GM23338 (cell line): ENCODE data around the gene STK38. TPM values are rescaled to one million over a fixed set of nuclear protein-coding genes. Genes with fewer than 3 reads are reported as not detected.

Experiments
- ATAC-seq: fragments of 200-7000 bp; cut with Tn5 transposase; 3 replicates; pipeline ENCODE4 v1.9.1; 2020
- DNase-seq: peaks from one replicate; pipeline ENCODE4 v3.0.0-alpha.2; 2015; ENCODE audit warnings: low spot score
- H2AFZ ChIP-seq: fragments of 200-600 bp; sonication (generic); 2 replicates; pipeline ENCODE4 v1.8.0; 2016; ENCODE audit warnings: antibody characterized with exemption, mild to moderate bottlenecking, moderate library complexity
- H3F3A ChIP-seq: fragments of 200-600 bp; sonication (generic); replicated peaks from 2 replicates; pipeline ENCODE4 v1.8.0; 2017; ENCODE audit warnings: antibody characterized with exemption, mixed run types, low read depth
- H3K27ac ChIP-seq: fragments of 200-600 bp; sonication (generic); 2 replicates; pipeline ENCODE4 v1.6.1; 2016; ENCODE audit warnings: low read depth
- H3K27me3 ChIP-seq: fragments of 200-600 bp; sonication (generic); 2 replicates; pipeline ENCODE4 v1.8.0; 2016; ENCODE audit warnings: mild to moderate bottlenecking, mixed run types, moderate library complexity; ENCODE audit not compliant: insufficient read depth
- H3K36me3 ChIP-seq: fragments of 200-600 bp; sonication (generic); 2 replicates; pipeline ENCODE4 v1.8.0; 2016; ENCODE audit warnings: mild to moderate bottlenecking; ENCODE audit not compliant: insufficient read depth
- H3K4me1 ChIP-seq: fragments of 200-600 bp; sonication (generic); 2 replicates; pipeline ENCODE4 v1.8.0; 2016; ENCODE audit warnings: mild to moderate bottlenecking, moderate library complexity; ENCODE audit not compliant: insufficient read depth
- H3K4me2 ChIP-seq: fragments of 200-600 bp; sonication (generic); 2 replicates; pipeline ENCODE4 v1.7.1; 2017; ENCODE audit warnings: mixed run types
- H3K4me3 ChIP-seq: fragments of 200-600 bp; sonication (generic); 2 replicates; pipeline ENCODE4 v1.6.1; 2016; ENCODE audit warnings: mixed run types
- H3K79me2 ChIP-seq: fragments of 200-600 bp; sonication (generic); replicated peaks from 2 replicates; pipeline ENCODE4 v1.8.0; 2017; ENCODE audit warnings: mild to moderate bottlenecking; ENCODE audit not compliant: insufficient read depth
- H3K9me2 ChIP-seq: fragments of 200-600 bp; sonication (generic); 2 replicates; pipeline ENCODE4 v1.8.0; 2017; ENCODE audit not compliant: insufficient read depth
- H4K20me1 ChIP-seq: fragments of 200-600 bp; sonication (generic); replicated peaks from 2 replicates; pipeline ENCODE4 v1.8.0; 2017; ENCODE audit warnings: mild to moderate bottlenecking; ENCODE audit not compliant: insufficient read depth
- H3K27ac Mint-ChIP-seq: 2 replicates; pipeline ENCODE4 v1.8.0; 2020; ENCODE audit warnings: inconsistent platforms, mild to moderate bottlenecking, moderate library complexity, mixed read lengths
- H3K27me3 Mint-ChIP-seq: 3 replicates; pipeline ENCODE4 v1.8.0; 2022; ENCODE audit warnings: low read depth, mild to moderate bottlenecking, moderate library complexity, mixed read lengths, inconsistent platforms; ENCODE audit not compliant: insufficient read depth, poor library complexity
- H3K36me3 Mint-ChIP-seq: 3 replicates; pipeline ENCODE4 v1.8.0; 2021; ENCODE audit warnings: low read depth, mild to moderate bottlenecking, inconsistent platforms, moderate library complexity, mixed read lengths
- H3K4me1 Mint-ChIP-seq: 3 replicates; pipeline ENCODE4 v1.8.0; 2020; ENCODE audit warnings: mild to moderate bottlenecking, inconsistent platforms, mixed read lengths
- H3K4me3 Mint-ChIP-seq: 3 replicates; pipeline ENCODE4 v1.8.0; 2021; ENCODE audit warnings: moderate library complexity, mild to moderate bottlenecking, inconsistent platforms, mixed read lengths
- H3K9me3 Mint-ChIP-seq: 3 replicates; pipeline ENCODE4 v1.8.0; 2020; ENCODE audit warnings: moderate library complexity, mild to moderate bottlenecking, inconsistent platforms, mixed read lengths
- CREB1 ChIP-seq: fragments of 250-450 bp; sonication (Bioruptor Pico); IDR thresholded peaks from 2 replicates; pipeline ENCODE4 v1.5.0; 2020; ENCODE audit warnings: low read depth, mild to moderate bottlenecking, moderate library complexity
- EZH2phosphoT487 ChIP-seq: fragments of 200-600 bp; sonication (generic); IDR thresholded peaks from one replicate; pipeline ENCODE4 v1.8.1; 2018; ENCODE audit warnings: antibody characterized with exemption; ENCODE audit not compliant: unreplicated experiment
- POLR2AphosphoS5 ChIP-seq: IDR thresholded peaks from 2 replicates; pipeline ENCODE4 v1.6.1; 2016; ENCODE audit warnings: antibody characterized with exemption, low read depth
- STAT1 ChIP-seq: IDR thresholded peaks from one replicate; pipeline ENCODE4 v1.6.1; 2016; ENCODE audit warnings: antibody characterized with exemption; ENCODE audit not compliant: unreplicated experiment
- ZNF114 ChIP-seq: fragments of 250-450 bp; sonication (Bioruptor Pico); IDR thresholded peaks from 2 replicates; pipeline ENCODE4 v1.5.0; 2020; ENCODE audit warnings: mild to moderate bottlenecking, moderate library complexity
- ZNF331 ChIP-seq: fragments of 250-450 bp; sonication (Bioruptor Pico); IDR thresholded peaks from 2 replicates; pipeline ENCODE4 v1.5.0; 2020; ENCODE audit warnings: low read depth, mild to moderate bottlenecking, moderate library complexity
- polyA plus RNA-seq: library from polyadenylated mRNA; unstranded; fragments of >200 nt; fragmentation: Nextera tagmentation; extraction: Ambion mirVana; gene quantifications from 2 replicates; pipeline ENCODE4 v1.2.1, GENCODE V29; 2016
- total RNA-seq: library from RNA; depleted of rRNA; stranded (reverse); fragments of >200 nt; shearing (Covaris generic); gene quantifications from 2 replicates; pipeline ENCODE4 v1.2.3, GENCODE V29; 2014
- TF ChIP-seq, protein P1 (sequence below): IDR thresholded peaks from 2 replicates; pipeline ENCODE4 v1.6.1; 2016; ENCODE audit warnings: antibody characterized with exemption
- TF ChIP-seq, protein P2 (sequence below): IDR thresholded peaks from one replicate; pipeline ENCODE4 v1.6.1; 2018; ENCODE audit warnings: antibody characterized with exemption; ENCODE audit not compliant: unreplicated experiment
- TF ChIP-seq, protein P3 (sequence below), 2 experiments: fragments of 200-600 bp in 1 of 2; sonication (generic) in 1 of 2; conservative IDR thresholded peaks; 2 replicates each; pipeline versions ENCODE4 v1.5.1 to v1.6.1; 2016 to 2017; ENCODE audit warnings: antibody characterized with exemption in 2 of 2, low read depth in 2 of 2, mild to moderate bottlenecking in 2 of 2, moderate library complexity in 1 of 2

STK38 gene
- total and polyA plus RNA-seq, 2 experiments from 2014 or later = 10.8 to 17.4 TPM

DNA sequence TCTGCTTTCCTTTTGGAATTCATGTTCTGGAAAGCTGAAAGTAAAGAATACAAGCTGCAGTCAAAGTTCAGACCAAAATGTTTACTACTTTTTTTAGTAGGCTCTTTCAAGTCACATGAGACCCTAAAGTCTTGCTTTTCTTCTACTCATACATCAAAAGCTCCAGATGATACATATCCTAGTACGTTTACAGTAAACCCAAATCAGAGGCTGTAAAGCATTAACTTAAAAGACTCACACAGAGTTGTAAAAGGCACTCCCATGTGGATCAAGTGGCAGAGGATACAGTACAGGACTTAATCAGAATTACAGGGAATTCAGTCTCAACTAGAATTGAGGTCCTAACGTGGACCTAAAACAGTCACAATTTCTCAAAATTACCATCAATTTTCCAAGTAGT, 40.7 kb downstream of the STK38 start (continued):
- TF ChIP-seq, protein P1, sequence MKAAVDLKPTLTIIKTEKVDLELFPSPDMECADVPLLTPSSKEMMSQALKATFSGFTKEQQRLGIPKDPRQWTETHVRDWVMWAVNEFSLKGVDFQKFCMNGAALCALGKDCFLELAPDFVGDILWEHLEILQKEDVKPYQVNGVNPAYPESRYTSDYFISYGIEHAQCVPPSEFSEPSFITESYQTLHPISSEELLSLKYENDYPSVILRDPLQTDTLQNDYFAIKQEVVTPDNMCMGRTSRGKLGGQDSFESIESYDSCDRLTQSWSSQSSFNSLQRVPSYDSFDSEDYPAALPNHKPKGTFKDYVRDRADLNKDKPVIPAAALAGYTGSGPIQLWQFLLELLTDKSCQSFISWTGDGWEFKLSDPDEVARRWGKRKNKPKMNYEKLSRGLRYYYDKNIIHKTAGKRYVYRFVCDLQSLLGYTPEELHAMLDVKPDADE = no peak
- TF ChIP-seq, protein P2, sequence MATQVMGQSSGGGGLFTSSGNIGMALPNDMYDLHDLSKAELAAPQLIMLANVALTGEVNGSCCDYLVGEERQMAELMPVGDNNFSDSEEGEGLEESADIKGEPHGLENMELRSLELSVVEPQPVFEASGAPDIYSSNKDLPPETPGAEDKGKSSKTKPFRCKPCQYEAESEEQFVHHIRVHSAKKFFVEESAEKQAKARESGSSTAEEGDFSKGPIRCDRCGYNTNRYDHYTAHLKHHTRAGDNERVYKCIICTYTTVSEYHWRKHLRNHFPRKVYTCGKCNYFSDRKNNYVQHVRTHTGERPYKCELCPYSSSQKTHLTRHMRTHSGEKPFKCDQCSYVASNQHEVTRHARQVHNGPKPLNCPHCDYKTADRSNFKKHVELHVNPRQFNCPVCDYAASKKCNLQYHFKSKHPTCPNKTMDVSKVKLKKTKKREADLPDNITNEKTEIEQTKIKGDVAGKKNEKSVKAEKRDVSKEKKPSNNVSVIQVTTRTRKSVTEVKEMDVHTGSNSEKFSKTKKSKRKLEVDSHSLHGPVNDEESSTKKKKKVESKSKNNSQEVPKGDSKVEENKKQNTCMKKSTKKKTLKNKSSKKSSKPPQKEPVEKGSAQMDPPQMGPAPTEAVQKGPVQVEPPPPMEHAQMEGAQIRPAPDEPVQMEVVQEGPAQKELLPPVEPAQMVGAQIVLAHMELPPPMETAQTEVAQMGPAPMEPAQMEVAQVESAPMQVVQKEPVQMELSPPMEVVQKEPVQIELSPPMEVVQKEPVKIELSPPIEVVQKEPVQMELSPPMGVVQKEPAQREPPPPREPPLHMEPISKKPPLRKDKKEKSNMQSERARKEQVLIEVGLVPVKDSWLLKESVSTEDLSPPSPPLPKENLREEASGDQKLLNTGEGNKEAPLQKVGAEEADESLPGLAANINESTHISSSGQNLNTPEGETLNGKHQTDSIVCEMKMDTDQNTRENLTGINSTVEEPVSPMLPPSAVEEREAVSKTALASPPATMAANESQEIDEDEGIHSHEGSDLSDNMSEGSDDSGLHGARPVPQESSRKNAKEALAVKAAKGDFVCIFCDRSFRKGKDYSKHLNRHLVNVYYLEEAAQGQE = no peak
- TF ChIP-seq ZNF331 (CRISPR knock-in tag) (no peak), EZH2phosphoT487 (no peak), CREB1 (no peak), STAT1 (no peak), ZNF114 (CRISPR knock-in tag) (no peak), POLR2AphosphoS5 (no peak)
- TF ChIP-seq, protein P3, sequence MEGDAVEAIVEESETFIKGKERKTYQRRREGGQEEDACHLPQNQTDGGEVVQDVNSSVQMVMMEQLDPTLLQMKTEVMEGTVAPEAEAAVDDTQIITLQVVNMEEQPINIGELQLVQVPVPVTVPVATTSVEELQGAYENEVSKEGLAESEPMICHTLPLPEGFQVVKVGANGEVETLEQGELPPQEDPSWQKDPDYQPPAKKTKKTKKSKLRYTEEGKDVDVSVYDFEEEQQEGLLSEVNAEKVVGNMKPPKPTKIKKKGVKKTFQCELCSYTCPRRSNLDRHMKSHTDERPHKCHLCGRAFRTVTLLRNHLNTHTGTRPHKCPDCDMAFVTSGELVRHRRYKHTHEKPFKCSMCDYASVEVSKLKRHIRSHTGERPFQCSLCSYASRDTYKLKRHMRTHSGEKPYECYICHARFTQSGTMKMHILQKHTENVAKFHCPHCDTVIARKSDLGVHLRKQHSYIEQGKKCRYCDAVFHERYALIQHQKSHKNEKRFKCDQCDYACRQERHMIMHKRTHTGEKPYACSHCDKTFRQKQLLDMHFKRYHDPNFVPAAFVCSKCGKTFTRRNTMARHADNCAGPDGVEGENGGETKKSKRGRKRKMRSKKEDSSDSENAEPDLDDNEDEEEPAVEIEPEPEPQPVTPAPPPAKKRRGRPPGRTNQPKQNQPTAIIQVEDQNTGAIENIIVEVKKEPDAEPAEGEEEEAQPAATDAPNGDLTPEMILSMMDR (conservative IDR thresholded peaks at IDR 0.05; ENCODE audit: low read depth in 2 of 2) = no peak

GRCh38 chr6:36505744-36506534, 41.3 kb downstream of the STK38 start:
- no peaks in the 10 kb centered on the region for H3F3A ChIP-seq
- no peak overlapping the region for H3K4me2 ChIP-seq
- Mint-ChIP-seq H3K4me3 (no peak overlapping the region), H3K36me3 (peaks cover 27% of the 10 kb centered on the region), H3K9me3 (peaks cover 8% of the 10 kb centered on the region; the same call in 1 of the 3 replicates), H3K27me3 (peaks cover 3% of the 10 kb centered on the region), H3K27ac (no peak overlapping the region), H3K4me1 (no peaks in the 10 kb centered on the region; the same call in 1 of the 3 replicates)
- no peak for TF ChIP-seq CREB1
- TF ChIP-seq STAT1 = no peak
- no peak for TF ChIP-seq EZH2phosphoT487
- H4K20me1 ChIP-seq = no peaks in the 10 kb centered on the region
- ATAC-seq (no peak), DNase-seq (no peak)
- no peaks in the 10 kb centered on the region for H3K9me2 ChIP-seq
- H3K4me1 ChIP-seq = no peaks in the 10 kb centered on the region
- no peak overlapping the region for H3K4me3 ChIP-seq
- H3K79me2 ChIP-seq = no peaks in the 10 kb centered on the region
- H3K27me3 ChIP-seq = no peaks in the 10 kb centered on the region
- no peak overlapping the region for H2AFZ ChIP-seq
- no peak overlapping the region for H3K27ac ChIP-seq
- H3K36me3 ChIP-seq = no peaks in the 10 kb centered on the region; the same call in none of the 2 replicates
